Common myeloid progenitor, CD34-positive (primary cell): ENCODE results near the gene CLEC16A.

Source experiments
- CTCF ChIA-PET: fragments of 350-600 bp; sonication (Branson Sonifier 250); formaldehyde crosslinking; loops from one replicate; lab custom pipeline; 2021; ENCODE audit warnings: antibody characterized with exemption; lab: Charles Lee
- POLR2A ChIA-PET: fragments of 350-600 bp; sonication (Branson Sonifier 250); formaldehyde crosslinking; loops from one replicate; lab custom pipeline; 2021; ENCODE audit warnings: antibody characterized with exemption; lab: Charles Lee
- DNase-seq, 3 donors: peaks; one replicate each; pipeline versions ENCODE4 v3.0.0 to v3.0.0-alpha.2; 2013
- H3K27ac ChIP-seq, 2 experiments: 1 replicate in 1 of 2; 2 replicates in 1 of 2; pipeline ENCODE4 v1.7.0; 2013; ENCODE audit warnings: inconsistent platforms in 2 of 2, low read length in 2 of 2, mild to moderate bottlenecking in 2 of 2, low read depth in 1 of 2, moderate library complexity in 1 of 2; ENCODE audit not compliant: severe bottlenecking in 2 of 2, insufficient read depth in 1 of 2, poor library complexity in 1 of 2
- H3K27me3 ChIP-seq, 5 experiments: replicated peaks in 2 of 5; 1 replicate in 3 of 5; 2 replicates in 2 of 5; pipeline versions ENCODE4 v1.6.1 to v1.7.0; 2013; ENCODE audit warnings: low read length in 4 of 5, mild to moderate bottlenecking in 2 of 5, moderate library complexity in 2 of 5, inconsistent platforms in 1 of 5; ENCODE audit not compliant: insufficient read depth in 5 of 5, control insufficient read depth in 4 of 5
- H3K36me3 ChIP-seq, 4 experiments: 1 replicate in 2 of 4; 2 replicates in 2 of 4; pipeline versions ENCODE4 v1.6.1 to v1.7.0; 2013; ENCODE audit warnings: low read length in 3 of 4, control low read depth in 1 of 4, mild to moderate bottlenecking in 1 of 4; ENCODE audit not compliant: control insufficient read depth in 4 of 4, insufficient read depth in 4 of 4
- H3K4me1 ChIP-seq, 4 experiments: 1 replicate in 3 of 4; 2 replicates in 1 of 4; pipeline versions ENCODE4 v1.6.1 to v1.7.1; 2013; ENCODE audit warnings: low read length in 3 of 4, mild to moderate bottlenecking in 3 of 4, control low read depth in 1 of 4, inconsistent platforms in 1 of 4, moderate library complexity in 1 of 4; ENCODE audit not compliant: control insufficient read depth in 4 of 4, insufficient read depth in 4 of 4; ENCODE audit errors: control extremely low read depth in 1 of 4
- H3K4me3 ChIP-seq, 7 experiments: 1 replicate in 4 of 7; 2 replicates in 3 of 7; pipeline versions ENCODE4 v1.5.1 to v1.7.0; 2013; ENCODE audit warnings: mild to moderate bottlenecking in 7 of 7, low read length in 6 of 7, moderate library complexity in 6 of 7, inconsistent platforms in 2 of 7, low read depth in 2 of 7, control low read depth in 1 of 7; ENCODE audit not compliant: insufficient read depth in 4 of 7, control insufficient read depth in 1 of 7; ENCODE audit errors: extremely low read depth in 1 of 7
- H3K9me3 ChIP-seq, 5 experiments: 1 replicate in 4 of 5; 2 replicates in 1 of 5; pipeline versions ENCODE4 v1.6.1 to v1.7.1; 2013; ENCODE audit warnings: low read length in 4 of 5, mild to moderate bottlenecking in 2 of 5, inconsistent platforms in 1 of 5, low read depth in 1 of 5, moderate library complexity in 1 of 5; ENCODE audit not compliant: control insufficient read depth in 4 of 5, insufficient read depth in 2 of 5; ENCODE audit errors: control extremely low read depth in 1 of 5
- WGBS: methylation state at CpG from one replicate; pipeline ENCODE4 v1.1.5; 2013; ENCODE audit not compliant: insufficient coverage; 5-methylcytosine and 5-hydroxymethylcytosine counted together

CLEC16A gene

GRCh38 chr16:11090232-11090631 is 145.9 kb downstream of the CLEC16A start:
- DNase-seq: no peak
- Histone ChIP-seq H3K4me3 (no peak overlapping the region), H3K27me3 (no peaks in the 10 kb centered on the region), H3K4me1 (peaks cover 10 to 69% (median 62%) of the 10 kb centered on the region in 4 experiments), H3K9me3 (no peaks in the 10 kb centered on the region), H3K27ac (no peak overlapping the region), H3K36me3 (peaks cover 0 to 5% (median 3%) of the 10 kb centered on the region in 4 experiments)
- POLR2A ChIA-PET: interaction anchor here (1.2 kb wide), 1 partner anchor 38 kb away, joined by 5 read pairs; no protein-coding TSS in a partner anchor
- CTCF ChIA-PET: interaction anchor here (1.0 to 1.1 kb wide), 3 partner anchors 9 to 107 kb away, joined by 3 read pairs; no protein-coding TSS in a partner anchor
- WGBS: 100% methylated on average over 3 of the region's 6 CpGs

DNA sequence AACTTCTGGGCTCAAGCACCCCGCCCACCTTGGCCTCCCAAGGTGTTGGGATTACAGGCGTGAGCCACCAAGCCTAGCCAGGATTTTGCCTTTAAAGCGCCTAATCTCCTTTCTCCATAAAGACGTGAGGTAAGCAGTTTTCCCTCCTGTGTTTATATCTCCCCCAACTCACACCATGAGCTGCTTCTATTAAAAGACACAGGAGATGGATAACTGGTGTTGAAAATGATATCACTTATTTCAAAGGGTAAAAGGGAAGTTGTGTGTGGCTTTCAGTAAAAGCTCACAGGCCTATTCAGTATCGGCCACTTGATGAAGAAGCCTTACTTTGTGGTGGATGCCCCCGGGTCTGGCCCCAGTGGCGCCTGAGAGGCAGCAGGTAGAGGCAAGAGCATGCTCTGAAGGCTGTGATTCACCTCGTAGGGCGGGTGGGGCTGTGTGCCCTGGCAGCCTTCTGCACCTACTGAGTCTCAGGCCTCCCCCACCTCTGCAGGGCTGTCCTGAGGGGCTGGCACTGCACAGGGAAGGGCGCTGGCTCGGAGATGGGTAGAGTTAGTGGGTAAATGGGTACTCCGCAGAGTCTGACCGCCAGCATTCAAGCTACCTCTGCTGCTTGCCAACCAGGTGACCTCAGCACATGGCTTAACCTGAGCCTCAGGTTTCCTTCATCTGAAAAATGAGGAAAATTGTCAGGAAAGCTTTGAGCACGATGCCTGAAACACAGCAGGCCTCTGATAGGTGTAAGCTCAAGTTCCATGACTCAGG is 146.8 kb downstream of the CLEC16A start:
- CTCF ChIA-PET: interaction anchor here (0.6 to 1.3 kb wide), 5 partner anchors 14 to 681 kb away, joined by 3 to 5 read pairs (median 3); no protein-coding TSS in a partner anchor

GRCh38 chr16:11092788-11093571 is 148.6 kb downstream of the CLEC16A start:
- no peaks in the 10 kb centered on the region for H3K27me3 ChIP-seq
- H3K4me3 ChIP-seq: no peak overlapping the region
- peaks cover 0 to 4% (median 2%) of the 10 kb centered on the region in 4 experiments for H3K36me3 ChIP-seq
- H3K4me1 ChIP-seq: peaks cover 11 to 72% (median 66%) of the 10 kb centered on the region in 4 experiments
- no peaks in the 10 kb centered on the region for H3K9me3 ChIP-seq
- CTCF ChIA-PET: interaction anchor here (1.1 kb wide), 1 partner anchor 168 kb away, joined by 3 read pairs; no protein-coding TSS in a partner anchor
- H3K27ac ChIP-seq: no peak overlapping the region
- POLR2A ChIA-PET: interaction anchor here (1.6 kb wide), 1 partner anchor 41 kb away, joined by 3 read pairs; no protein-coding TSS in a partner anchor
- no peak for DNase-seq
- 90% methylated on average over 11 of the region's 12 CpGs for WGBS

More for the DNA sequence above, 146.8 kb downstream of the CLEC16A start:
- WGBS: 68% methylated on average over 6 of the region's 14 CpGs
- peak overlapping the region in 1 of 2 experiments; percentile 15 for H3K27ac ChIP-seq
- no peaks in the 10 kb centered on the region for H3K27me3 ChIP-seq
- no peaks in the 10 kb centered on the region for H3K9me3 ChIP-seq
- POLR2A ChIA-PET: interaction anchor here (0.9 to 1.2 kb wide), 2 partner anchors 14 to 39 kb away, joined by 3 to 5 read pairs; no protein-coding TSS in a partner anchor
- H3K4me1 ChIP-seq: peaks cover 11 to 76% (median 71%) of the 10 kb centered on the region in 4 experiments
- H3K4me3 ChIP-seq: no peak overlapping the region
- DNase-seq: peak; percentile 39 to 87 (median 81)
- peaks cover 0 to 4% (median 2%) of the 10 kb centered on the region in 4 experiments for H3K36me3 ChIP-seq

DNA sequence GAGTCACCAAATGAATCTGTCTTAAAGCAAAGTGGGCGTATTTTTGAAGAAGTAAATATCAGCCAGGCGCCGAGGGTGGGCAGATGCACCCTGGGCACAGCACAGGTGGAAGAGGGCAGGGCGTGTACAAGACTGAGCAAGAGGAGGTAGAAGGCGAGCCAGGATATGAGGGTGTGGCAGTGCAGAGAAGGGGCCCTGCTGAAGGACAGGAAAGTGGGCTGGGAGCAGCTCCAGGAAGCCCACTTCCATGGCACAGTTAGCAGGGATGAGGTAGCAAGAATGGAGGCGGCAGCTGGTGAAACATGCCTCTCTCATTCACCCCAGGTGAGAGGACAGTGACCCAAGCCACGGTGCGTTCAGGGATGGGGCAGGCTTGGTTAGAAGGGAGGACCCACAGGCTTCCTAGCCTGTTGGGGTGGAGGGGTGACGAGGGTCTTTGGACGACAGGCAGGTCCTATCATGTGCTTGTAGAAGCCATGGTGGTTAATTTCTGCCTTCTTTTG is 149.3 kb downstream of the CLEC16A start:
- H3K4me3 ChIP-seq: peak overlapping the region in 1 of 7 experiments; percentile 0
- H3K27ac ChIP-seq: no peak overlapping the region
- peaks cover 0 to 9% (median 3%) of the 10 kb centered on the region in 4 experiments for H3K36me3 ChIP-seq
- H3K9me3 ChIP-seq: no peaks in the 10 kb centered on the region
- CTCF ChIA-PET: interaction anchor here (1.2 kb wide), 1 partner anchor 15 kb away, joined by 3 read pairs; no protein-coding TSS in a partner anchor
- WGBS: 57% methylated on average over 6 of the region's 10 CpGs
- H3K4me1 ChIP-seq: peaks cover 11 to 65% (median 60%) of the 10 kb centered on the region in 4 experiments
- POLR2A ChIA-PET: no interaction called here
- no peaks in the 10 kb centered on the region for H3K27me3 ChIP-seq
- DNase-seq: no peak

GRCh38 chr16:11094075-11094856 is 149.9 kb downstream of the CLEC16A start:
- Histone ChIP-seq H3K4me1 (peaks cover 11 to 59% (median 54%) of the 10 kb centered on the region in 4 experiments), H3K27me3 (no peaks in the 10 kb centered on the region), H3K36me3 (peaks cover 0 to 11% (median 2%) of the 10 kb centered on the region in 4 experiments), H3K27ac (peak overlapping the region in 1 of 2 experiments; percentile 67), H3K4me3 (peak overlapping the region in 1 of 7 experiments; percentile 10), H3K9me3 (no peaks in the 10 kb centered on the region)
- WGBS: 20% methylated on average over 6 of the region's 8 CpGs
- peak; percentile 54 to 93 (median 86) for DNase-seq
- ChIA-PET POLR2A (interaction anchor here (1.0 kb wide), 1 partner anchor 11 kb away, joined by 4 read pairs; no protein-coding TSS in a partner anchor), CTCF (interaction anchor here (1.1 to 1.2 kb wide), 2 partner anchors 10 to 16 kb away, joined by 3 to 6 read pairs; no protein-coding TSS in a partner anchor)
